IPS-20b (cell line): Measurements from ENCODE around the gene GATAD2A.

Source experiments
- H3K27ac ChIP-seq: one replicate; pipeline ENCODE4 v1.5.1; 2013; ENCODE audit warnings: low read length
- H3K27me3 ChIP-seq: 2 replicates; pipeline ENCODE4 v1.6.1; 2013; ENCODE audit warnings: mild to moderate bottlenecking, low read length, inconsistent platforms; ENCODE audit not compliant: insufficient read depth
- H3K36me3 ChIP-seq: 2 replicates; pipeline ENCODE4 v1.6.1; 2013; ENCODE audit warnings: low read depth, mild to moderate bottlenecking, inconsistent platforms, low read length, moderate library complexity; ENCODE audit not compliant: insufficient read depth
- H3K4me1 ChIP-seq: 2 replicates; pipeline ENCODE4 v1.6.1; 2013; ENCODE audit warnings: mild to moderate bottlenecking, control low read depth, inconsistent platforms, low read length, moderate library complexity; ENCODE audit not compliant: insufficient read depth
- H3K4me3 ChIP-seq: 2 replicates; pipeline ENCODE4 v1.5.1; 2013; ENCODE audit warnings: mild to moderate bottlenecking, low read length, inconsistent platforms
- H3K9ac ChIP-seq: 2 replicates; pipeline ENCODE4 v1.6.1; 2013; ENCODE audit warnings: low read depth, mild to moderate bottlenecking, inconsistent platforms, low read length, moderate library complexity
- H3K9me3 ChIP-seq: 2 replicates; pipeline ENCODE4 v1.6.1; 2013; ENCODE audit warnings: mild to moderate bottlenecking, low read depth, low read length, inconsistent platforms; ENCODE audit not compliant: insufficient read depth

GATAD2A gene

GRCh38 chr19:19399733-19400433 is 5.6 kb upstream of the GATAD2A start:
- H3K27ac ChIP-seq, result no peak overlapping the region
- H3K9ac ChIP-seq, result no peak overlapping the region
- H3K36me3 ChIP-seq, result no peaks in the 10 kb centered on the region
- peaks cover 8% of the 10 kb centered on the region; the same call in 1 of the 2 replicates for H3K27me3 ChIP-seq
- 0 out of 2 replicates have a peak, but pooled peaks cover 3% of the 10 kb centered on the region for H3K4me1 ChIP-seq
- H3K9me3 ChIP-seq, result no peaks in the 10 kb centered on the region
- no peak overlapping the region for H3K4me3 ChIP-seq

- no peak overlapping the region for H3K27ac ChIP-seq
Observed at GRCh38 chr19:19402656-19403372, 2.7 kb upstream of the GATAD2A start.

GRCh38 chr19:19403373-19403901 is 2.0 kb upstream of the GATAD2A start:
- peaks cover 17% of the 10 kb centered on the region for H3K4me1 ChIP-seq
- no peak overlapping the region for H3K4me3 ChIP-seq
- H3K27me3 ChIP-seq, result peaks cover 10% of the 10 kb centered on the region; the same call in 1 of the 2 replicates
- H3K27ac ChIP-seq, result no peak overlapping the region
- H3K9ac ChIP-seq, result no peak overlapping the region
- no peaks in the 10 kb centered on the region for H3K9me3 ChIP-seq
- no peaks in the 10 kb centered on the region for H3K36me3 ChIP-seq

More at GRCh38 chr19:19402656-19403372, 2.7 kb upstream of the GATAD2A start:
- Histone ChIP-seq H3K4me3 (no peak overlapping the region), H3K36me3 (no peaks in the 10 kb centered on the region), H3K9me3 (no peaks in the 10 kb centered on the region), H3K9ac (no peak overlapping the region), H3K4me1 (peaks cover 15% of the 10 kb centered on the region), H3K27me3 (peaks cover 10% of the 10 kb centered on the region; the same call in 1 of the 2 replicates)

GRCh38 chr19:19405971-19406877 is 749 bp downstream of the GATAD2A start:
- Histone ChIP-seq H3K4me1 (peaks cover 40% of the 10 kb centered on the region), H3K27me3 (peaks cover 10% of the 10 kb centered on the region; the same call in 1 of the 2 replicates), H3K27ac (peak overlapping the region; percentile 17), H3K9ac (peak overlapping the region; percentile 91; the same call in 1 of the 2 replicates), H3K9me3 (no peaks in the 10 kb centered on the region), H3K4me3 (peak overlapping the region; percentile 98), H3K36me3 (peaks cover 6% of the 10 kb centered on the region)

GRCh38 chr19:19406878-19407632 is 1.6 kb downstream of the GATAD2A start:
- Histone ChIP-seq H3K4me3 (peak overlapping the region; percentile 98), H3K27ac (no peak overlapping the region), H3K9me3 (no peaks in the 10 kb centered on the region), H3K27me3 (peaks cover 10% of the 10 kb centered on the region; the same call in 1 of the 2 replicates), H3K36me3 (peaks cover 12% of the 10 kb centered on the region), H3K9ac (peak overlapping the region; percentile 91; the same call in 1 of the 2 replicates), H3K4me1 (peaks cover 40% of the 10 kb centered on the region)

GRCh38 chr19:19407633-19407930 is 2.1 kb downstream of the GATAD2A start:
- Histone ChIP-seq H3K9ac (peak overlapping the region; percentile 91; the same call in 1 of the 2 replicates), H3K36me3 (peaks cover 12% of the 10 kb centered on the region), H3K27me3 (peaks cover 10% of the 10 kb centered on the region; the same call in 1 of the 2 replicates), H3K4me1 (peaks cover 40% of the 10 kb centered on the region), H3K9me3 (no peaks in the 10 kb centered on the region), H3K27ac (no peak overlapping the region), H3K4me3 (peak overlapping the region; percentile 98)

GRCh38 chr19:19409205-19409604 is 3.7 kb downstream of the GATAD2A start:
- peaks cover 40% of the 10 kb centered on the region for H3K4me1 ChIP-seq
- peaks cover 10% of the 10 kb centered on the region; the same call in 1 of the 2 replicates for H3K27me3 ChIP-seq
- no peaks in the 10 kb centered on the region for H3K9me3 ChIP-seq
- H3K9ac ChIP-seq, result no peak overlapping the region; the same call in 1 of the 2 replicates
- H3K36me3 ChIP-seq, result peaks cover 12% of the 10 kb centered on the region
- H3K4me3 ChIP-seq, result peak overlapping the region; percentile 42
- H3K27ac ChIP-seq, result no peak overlapping the region

- no peak overlapping the region; the same call in 1 of the 2 replicates for H3K9ac ChIP-seq
- peaks cover 5% of the 10 kb centered on the region; the same call in 1 of the 2 replicates for H3K27me3 ChIP-seq
- peaks cover 39% of the 10 kb centered on the region for H3K4me1 ChIP-seq
- peaks cover 12% of the 10 kb centered on the region for H3K36me3 ChIP-seq
- H3K27ac ChIP-seq, result no peak overlapping the region
- peak overlapping the region; percentile 42 for H3K4me3 ChIP-seq
- H3K9me3 ChIP-seq, result no peaks in the 10 kb centered on the region
Observed at GRCh38 chr19:19409631-19410030, 4.2 kb downstream of the GATAD2A start.

- Histone ChIP-seq H3K27me3 (no peaks in the 10 kb centered on the region), H3K36me3 (peaks cover 12% of the 10 kb centered on the region), H3K4me1 (peaks cover 37% of the 10 kb centered on the region), H3K27ac (no peak overlapping the region), H3K9ac (no peak overlapping the region), H3K4me3 (no peak overlapping the region), H3K9me3 (no peaks in the 10 kb centered on the region)
Observed at GRCh38 chr19:19410553-19411550, 5.4 kb downstream of the GATAD2A start.

GRCh38 chr19:19416280-19416679 is 10.8 kb downstream of the GATAD2A start:
- H3K9ac ChIP-seq, result no peak overlapping the region
- H3K27me3 ChIP-seq, result no peaks in the 10 kb centered on the region
- H3K4me3 ChIP-seq, result no peak overlapping the region
- H3K9me3 ChIP-seq, result no peaks in the 10 kb centered on the region
- no peak overlapping the region for H3K27ac ChIP-seq
- peaks cover 6% of the 10 kb centered on the region; the same call in 1 of the 2 replicates for H3K4me1 ChIP-seq
- H3K36me3 ChIP-seq, result peaks cover 5% of the 10 kb centered on the region; the same call in 1 of the 2 replicates
